Gastroesophageal sphincter (tissue), 4 donors: Measurements from ENCODE around the gene KLHL29. TPM values are rescaled to one million over a fixed set of nuclear protein-coding genes. Genes with fewer than 3 reads are reported as not detected.
A peak's percentile ranks its signal among the peaks of the same experiment; 100 is the strongest.

Experiments used
- ATAC-seq: fragments of 150-250 bp; one replicate; pipeline ENCODE4 v1.9.1; 2016; ENCODE audit warnings: mild to moderate bottlenecking, moderate library complexity
- H3K27ac ChIP-seq, 4 donors: fragments of 200-600 bp; sonication (generic) in 3 of 4; 1 replicate in 3 of 4; 2 replicates in 1 of 4; pipeline ENCODE4 v1.5.1; 2016 to 2019
- H3K27me3 ChIP-seq: fragments of 200-600 bp; sonication (generic); one replicate; pipeline ENCODE4 v1.5.1; 2019
- H3K36me3 ChIP-seq, 2 donors: fragments of 200-600 bp; sonication (generic); one replicate each; pipeline ENCODE4 v1.5.1; 2019; ENCODE audit warnings: control low read depth in 1 of 2
- H3K4me1 ChIP-seq, 3 donors: fragments of 200-600 bp; sonication (generic); 1 replicate in 2 of 3; 2 replicates in 1 of 3; pipeline ENCODE4 v1.5.1; 2016 to 2019; ENCODE audit warnings: control low read depth in 2 of 3
- H3K4me3 ChIP-seq, 2 donors: fragments of 200-600 bp; sonication (generic); one replicate each; pipeline ENCODE4 v1.5.1; 2019; ENCODE audit warnings: mild to moderate bottlenecking in 1 of 2, moderate library complexity in 1 of 2
- H3K9me3 ChIP-seq, 3 donors: fragments of 200-600 bp; sonication (generic); one replicate each; pipeline ENCODE4 v1.5.1; 2017 to 2019; ENCODE audit warnings: control low read depth in 2 of 3
- CTCF ChIP-seq, 4 experiments: fragments of 200-600 bp in 2 of 4; fragments of 450-650 bp in 2 of 4; sonication (generic) in 1 of 4; IDR thresholded peaks; one replicate each; pipeline ENCODE4 v1.5.1; 2017 to 2019; ENCODE audit warnings: antibody characterized with exemption in 4 of 4, mild to moderate bottlenecking in 2 of 4, moderate library complexity in 2 of 4
- EP300 ChIP-seq: sonication (generic); formaldehyde crosslinking; IDR thresholded peaks from one replicate; pipeline ENCODE4 v1.6.1; 2017; ENCODE audit warnings: antibody characterized with exemption, mild to moderate bottlenecking
- POLR2A ChIP-seq, 2 donors: fragments of 450-650 bp; IDR thresholded peaks; one replicate each; pipeline ENCODE4 v1.6.1; 2017; ENCODE audit warnings: antibody characterized with exemption in 2 of 2, mild to moderate bottlenecking in 2 of 2, moderate library complexity in 1 of 2
- POLR2AphosphoS5 ChIP-seq: sonication (generic); formaldehyde crosslinking; IDR thresholded peaks from one replicate; pipeline ENCODE4 v1.6.1; 2017; ENCODE audit warnings: antibody characterized with exemption
- WGBS, 2 donors: methylation state at CpG; one replicate each; pipeline ENCODE4 v1.1.5; 2018; ENCODE audit warnings: low coverage in 1 of 2; 5-methylcytosine and 5-hydroxymethylcytosine counted together
- total RNA-seq, 4 donors: library from RNA; depleted of rRNA; stranded (reverse); fragments of >200 nt; gene quantifications; one replicate each; pipeline ENCODE4 v1.1.0, GENCODE V29; 2016

KLHL29 gene
- total RNA-seq, 4 donors from 2014 or later: 15.2 to 31.5 (median 24.2) TPM

DNA sequence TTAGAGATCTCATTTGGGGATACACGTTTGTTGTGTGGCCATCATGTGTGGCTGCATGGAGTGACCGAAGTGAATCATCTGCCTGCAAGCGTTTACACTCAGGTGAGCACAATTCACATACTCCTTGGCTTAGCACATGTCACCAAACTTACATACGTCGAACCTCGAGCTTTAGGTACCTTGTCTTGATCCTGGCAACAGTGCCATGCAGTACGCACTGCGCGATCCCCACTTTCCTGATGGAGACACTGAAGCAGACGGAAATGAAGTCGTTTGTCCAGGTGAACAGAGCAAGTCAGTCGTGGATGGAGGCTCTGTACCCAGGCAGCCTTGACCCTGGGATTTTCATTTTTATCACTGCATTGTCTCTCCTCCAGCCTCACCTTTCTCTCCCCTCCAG is 32.3 kb downstream of the KLHL29 start:
- Histone ChIP-seq H3K4me1 (peaks cover 0 to 90% (median 6%) of the 10 kb centered on the region in 3 donors), H3K27me3 (no peaks in the 10 kb centered on the region), H3K4me3 (no peak overlapping the region), H3K27ac (peak overlapping the region in 2 of 4 donors; percentile 73 to 78), H3K36me3 (no peaks in the 10 kb centered on the region), H3K9me3 (no peaks in the 10 kb centered on the region)
- 92% methylated on average over 11 of the region's 12 CpGs; no CpG with 5 or more reads in 1 of the 2 donors for WGBS, 2 donors
- TF ChIP-seq EP300 (no peak), POLR2AphosphoS5 (no peak), POLR2A (IDR thresholded peaks at IDR 0.05) (no peak), CTCF (IDR thresholded peaks at IDR 0.05) (no peak)
- no peak for ATAC-seq

DNA sequence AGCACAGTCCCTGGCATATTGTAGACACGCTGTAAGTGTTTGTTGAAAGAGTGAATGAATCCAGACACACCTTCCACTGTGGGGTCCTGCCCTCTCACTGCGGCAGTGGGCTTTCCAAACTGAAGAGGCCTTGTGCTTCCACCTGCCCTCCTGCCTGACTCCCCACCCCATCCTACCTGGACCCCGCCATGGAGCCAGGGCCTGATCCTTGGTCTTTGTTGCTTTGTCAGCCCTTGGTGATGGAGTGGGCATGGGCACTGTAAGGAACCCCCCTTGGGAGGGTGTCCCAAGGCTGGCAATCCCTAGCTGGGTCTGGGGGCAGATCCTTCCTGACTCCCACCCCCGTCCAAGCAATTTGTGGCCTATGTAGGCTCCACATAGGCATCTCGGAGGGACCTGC is 33.1 kb downstream of the KLHL29 start:
- peaks cover 0 to 90% (median 6%) of the 10 kb centered on the region in 3 donors for H3K4me1 ChIP-seq
- no peak for ATAC-seq
- no peaks in the 10 kb centered on the region for H3K27me3 ChIP-seq
- H3K36me3 ChIP-seq: no peaks in the 10 kb centered on the region
- no peak overlapping the region for H3K4me3 ChIP-seq
- WGBS, 2 donors: 100% methylated on average over 2 of the region's 5 CpGs; no CpG with 5 or more reads in 1 of the 2 donors
- peak overlapping the region in 3 of 4 donors; percentile 73 to 78 (median 73) for H3K27ac ChIP-seq
- TF ChIP-seq CTCF (IDR thresholded peaks at IDR 0.05): no peak
- TF ChIP-seq POLR2AphosphoS5: no peak
- no peak for TF ChIP-seq EP300
- no peak for TF ChIP-seq POLR2A (IDR thresholded peaks at IDR 0.05)
- no peaks in the 10 kb centered on the region for H3K9me3 ChIP-seq

DNA sequence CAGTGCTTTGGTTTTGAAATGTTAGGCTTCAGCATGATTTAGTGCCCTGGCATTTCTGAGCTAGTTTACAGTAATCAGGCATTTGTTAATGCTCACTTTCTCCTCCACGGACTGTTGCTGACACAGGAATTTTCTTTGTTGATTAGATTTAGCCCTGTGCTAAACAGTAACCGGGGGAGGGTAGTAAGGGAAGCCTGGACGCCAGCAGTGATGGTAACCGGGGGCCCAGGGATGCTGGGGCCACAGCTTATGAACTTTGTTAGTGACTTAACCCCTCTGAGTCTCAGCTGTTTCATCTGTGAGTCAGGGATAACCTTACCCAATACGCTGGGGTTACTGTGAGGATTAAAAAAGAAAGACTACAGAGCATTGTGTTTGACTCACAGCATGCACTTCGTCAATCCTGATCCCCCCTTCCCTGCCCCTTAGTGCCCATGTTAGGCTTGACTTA is 33.5 kb downstream of the KLHL29 start:
- 40 to 50% methylated on average over 2 to 4 of the region's 6 CpGs for WGBS, 2 donors
- peak; percentile 46 for ATAC-seq
- no peak overlapping the region for H3K4me3 ChIP-seq
- peaks cover 0 to 93% (median 6%) of the 10 kb centered on the region in 3 donors for H3K4me1 ChIP-seq
- H3K27ac ChIP-seq: peak overlapping the region in 3 of 4 donors; percentile 73 to 78 (median 73)
- TF ChIP-seq POLR2AphosphoS5 (peak; percentile 88), CTCF (IDR thresholded peaks at IDR 0.05) (no peak)
- no peaks in the 10 kb centered on the region for H3K36me3 ChIP-seq
- no peaks in the 10 kb centered on the region for H3K9me3 ChIP-seq
- no peaks in the 10 kb centered on the region for H3K27me3 ChIP-seq

- peaks cover 0 to 95% (median 6%) of the 10 kb centered on the region in 3 donors for H3K4me1 ChIP-seq
Measured at GRCh38 chr2:23419171-23420090, 34.5 kb downstream of the KLHL29 start.

More at GRCh38 chr2:23419171-23420090, 34.5 kb downstream of the KLHL29 start:
- peak; percentile 32 for ATAC-seq
- Histone ChIP-seq H3K4me3 (no peak overlapping the region), H3K9me3 (no peaks in the 10 kb centered on the region), H3K27me3 (no peaks in the 10 kb centered on the region), H3K36me3 (no peaks in the 10 kb centered on the region), H3K27ac (peak overlapping the region in 3 of 4 donors; percentile 73 to 78 (median 73))
- WGBS, 2 donors: 47 to 88% methylated on average over 2 to 14 of the region's 25 CpGs
- TF ChIP-seq CTCF (IDR thresholded peaks at IDR 0.05): no peak
- TF ChIP-seq POLR2A (IDR thresholded peaks at IDR 0.05): no peak
- peak; percentile 27 for TF ChIP-seq POLR2AphosphoS5
- TF ChIP-seq EP300: no peak
